Breast epithelium (tissue), 3 donors: ENCODE results near the gene MAMLD1.

Source experiments
- CTCF ChIP-seq, 3 donors: fragments of 450-650 bp; IDR thresholded peaks; one replicate each; pipeline ENCODE4 v1.5.1; 2016 to 2017; ENCODE audit warnings: antibody characterized with exemption in 3 of 3, mild to moderate bottlenecking in 3 of 3, moderate library complexity in 3 of 3
- POLR2AphosphoS5 ChIP-seq, 3 donors: sonication (generic); formaldehyde crosslinking; IDR thresholded peaks; one replicate each; pipeline ENCODE4 v1.6.1; 2017; ENCODE audit warnings: antibody characterized with exemption in 3 of 3

GRCh38 chrX:150504397-150505182 is 141.5 kb downstream of the MAMLD1 start:
- TF ChIP-seq CTCF (IDR thresholded peaks at IDR 0.05) (no peak), POLR2AphosphoS5 (IDR thresholded peaks at IDR 0.05) (no peak)
